ENCODE data around the gene FGF21.

Gene FGF21

GRCh38 chr19:48794291-48794690, 39.0 kb downstream of the FGF21 start:
- no peak for DNase-seq

GRCh38 chr19:48795055-48795684, 39.8 kb downstream of the FGF21 start:
- DNase-seq = peak; percentile 96

GRCh38 chr19:48795685-48796070, 40.4 kb downstream of the FGF21 start:
- no peak for DNase-seq

GRCh38 chr19:48796298-48797083, 41.2 kb downstream of the FGF21 start:
- DNase-seq = no peak

GRCh38 chr19:48797103-48797502, 41.8 kb downstream of the FGF21 start:
- no peak for DNase-seq

GRCh38 chr19:48798937-48799336, 43.6 kb downstream of the FGF21 start:
- DNase-seq = no peak

GRCh38 chr19:48799358-48800300, 44.3 kb downstream of the FGF21 start:
- DNase-seq = no peak

GRCh38 chr19:48802623-48803022, 47.3 kb downstream of the FGF21 start:
- DNase-seq = no peak

- no peak for DNase-seq
These were observed 49.2 kb downstream of the FGF21 start for GRCh38 chr19:48804496-48804895.

- DNase-seq = no peak
These were observed 50.1 kb downstream of the FGF21 start for GRCh38 chr19:48805452-48805851.

- DNase-seq = peak; percentile 14
These were observed 51.1 kb downstream of the FGF21 start for GRCh38 chr19:48806518-48806817.

- DNase-seq = no peak
These were observed 51.7 kb downstream of the FGF21 start for GRCh38 chr19:48806818-48807589.

- no peak for DNase-seq
These were observed 52.4 kb downstream of the FGF21 start for GRCh38 chr19:48807590-48808308.

Data from NCI-H510A treated with DMSO at 0.1 percent for 48 hours (cell line).